ENCODE data around the gene ZFYVE28. TPM values are rescaled to one million over a fixed set of nuclear protein-coding genes. Genes with fewer than 3 reads are reported as not detected.
A peak's percentile ranks its signal among the peaks of the same experiment; 100 is the strongest.

ZFYVE28 gene
- total RNA-seq, 4 donors from 2014 or later = 44.8 to 110 (median 69.6) TPM

GRCh38 chr4:2261853-2262144, 156.6 kb downstream of the ZFYVE28 start, which contains the start of gene MXD4:
TSS of gene MXD4 (minus strand) at chr4:2262109. CDS start at chr4:2261980, 129 bp downstream.
- 0% methylated on average over 18 of the region's 46 CpGs; no CpG with 5 or more reads in 1 of the 2 donors for WGBS, 2 donors (ENCODE audit: low coverage in 1 of 2)
- peaks cover 30 to 72% (median 57%) of the 10 kb centered on the region in 4 donors for H3K4me1 ChIP-seq
- no peaks in the 10 kb centered on the region for H3K27me3 ChIP-seq
- H3K36me3 ChIP-seq = no peaks in the 10 kb centered on the region
- intact Hi-C loops (cut with DNase I; ENCODE audit: low total_unique reads) (no loop called here), in situ Hi-C loops (cut with MboI; ENCODE audit: low pct_ligation_motif_present in 1 of 4, low pct_unique_long_range_greater_than_20kb in 1 of 4, low sequenced_read_pairs in 3 of 4) (no loop called here)
- H3K27ac ChIP-seq = peak within 1 kb of the TSS; percentile 95 to 99 (median 98)
- no peak for DNase-seq
- no peaks in the 10 kb centered on the region for H3K9me3 ChIP-seq
- TF ChIP-seq POLR2AphosphoS5 (IDR thresholded peaks at IDR 0.05) = peak; percentile 54 to 91 (median 75)
- TF ChIP-seq, protein P1, sequence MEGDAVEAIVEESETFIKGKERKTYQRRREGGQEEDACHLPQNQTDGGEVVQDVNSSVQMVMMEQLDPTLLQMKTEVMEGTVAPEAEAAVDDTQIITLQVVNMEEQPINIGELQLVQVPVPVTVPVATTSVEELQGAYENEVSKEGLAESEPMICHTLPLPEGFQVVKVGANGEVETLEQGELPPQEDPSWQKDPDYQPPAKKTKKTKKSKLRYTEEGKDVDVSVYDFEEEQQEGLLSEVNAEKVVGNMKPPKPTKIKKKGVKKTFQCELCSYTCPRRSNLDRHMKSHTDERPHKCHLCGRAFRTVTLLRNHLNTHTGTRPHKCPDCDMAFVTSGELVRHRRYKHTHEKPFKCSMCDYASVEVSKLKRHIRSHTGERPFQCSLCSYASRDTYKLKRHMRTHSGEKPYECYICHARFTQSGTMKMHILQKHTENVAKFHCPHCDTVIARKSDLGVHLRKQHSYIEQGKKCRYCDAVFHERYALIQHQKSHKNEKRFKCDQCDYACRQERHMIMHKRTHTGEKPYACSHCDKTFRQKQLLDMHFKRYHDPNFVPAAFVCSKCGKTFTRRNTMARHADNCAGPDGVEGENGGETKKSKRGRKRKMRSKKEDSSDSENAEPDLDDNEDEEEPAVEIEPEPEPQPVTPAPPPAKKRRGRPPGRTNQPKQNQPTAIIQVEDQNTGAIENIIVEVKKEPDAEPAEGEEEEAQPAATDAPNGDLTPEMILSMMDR (IDR thresholded peaks at IDR 0.05) = no peak
- peak within 1 kb of the TSS; percentile 96 to 100 (median 98) for H3K4me3 ChIP-seq

GRCh38 chr4:2261110-2261852, 157.2 kb downstream of the ZFYVE28 start:
- Histone ChIP-seq H3K27me3 (no peaks in the 10 kb centered on the region), H3K4me1 (peaks cover 35 to 72% (median 60%) of the 10 kb centered on the region in 4 donors), H3K4me3 (peak overlapping the region; percentile 96 to 100 (median 98)), H3K36me3 (no peaks in the 10 kb centered on the region), H3K9me3 (no peaks in the 10 kb centered on the region), H3K27ac (peak overlapping the region; percentile 95 to 97 (median 97))
- WGBS, 2 donors (ENCODE audit: low coverage in 1 of 2) = 1% methylated on average over 58 of the region's 91 CpGs; no CpG with 5 or more reads in 1 of the 2 donors
- intact Hi-C loops (cut with DNase I; ENCODE audit: low total_unique reads) (no loop called here), in situ Hi-C loops (cut with MboI; ENCODE audit: low pct_ligation_motif_present in 1 of 4, low pct_unique_long_range_greater_than_20kb in 1 of 4, low sequenced_read_pairs in 3 of 4) (no loop called here)
- peak; percentile 66 for DNase-seq
- TF ChIP-seq, protein P1 (IDR thresholded peaks at IDR 0.05) = no peak
- TF ChIP-seq POLR2A (IDR thresholded peaks at IDR 0.05) (no peak), POLR2AphosphoS5 (IDR thresholded peaks at IDR 0.05) (no peak), EP300 (IDR thresholded peaks at IDR 0.05; ENCODE audit: low read depth) (no peak)

- TF ChIP-seq EP300 (IDR thresholded peaks at IDR 0.05; ENCODE audit: low read depth) (no peak), POLR2A (IDR thresholded peaks at IDR 0.05) (no peak), POLR2AphosphoS5 (IDR thresholded peaks at IDR 0.05) (no peak)
- TF ChIP-seq, protein P1 (IDR thresholded peaks at IDR 0.05) = no peak
Measured at GRCh38 chr4:2260344-2261109, 157.9 kb downstream of the ZFYVE28 start.

More at GRCh38 chr4:2260344-2261109, 157.9 kb downstream of the ZFYVE28 start:
- Histone ChIP-seq H3K27me3 (no peaks in the 10 kb centered on the region), H3K4me1 (peaks cover 34 to 72% (median 60%) of the 10 kb centered on the region in 4 donors), H3K36me3 (no peaks in the 10 kb centered on the region), H3K9me3 (no peaks in the 10 kb centered on the region), H3K27ac (peak overlapping the region; percentile 95 to 97 (median 97)), H3K4me3 (peak overlapping the region; percentile 96 to 100 (median 98))
- peak; percentile 15 for DNase-seq
- intact Hi-C loops (cut with DNase I; ENCODE audit: low total_unique reads) = no loop called here
- WGBS, 2 donors (ENCODE audit: low coverage in 1 of 2) = 47% methylated on average over 22 of the region's 23 CpGs; no CpG with 5 or more reads in 1 of the 2 donors
- in situ Hi-C loops (cut with MboI; ENCODE audit: low pct_ligation_motif_present in 1 of 4, low pct_unique_long_range_greater_than_20kb in 1 of 4, low sequenced_read_pairs in 3 of 4) = no loop called here
